Pancreas (tissue), 10 donors: ENCODE measurements around the gene MAGI1. TPM values are rescaled to one million over a fixed set of nuclear protein-coding genes. Genes with fewer than 3 reads are reported as not detected.

Experiments
- ATAC-seq, 4 donors: fragments of 200-7000 bp; cut with Tn5 transposase; one replicate each; pipeline versions ENCODE4 v1.8.0 to v1.9.1; 2020; ENCODE audit warnings: mild to moderate bottlenecking in 4 of 4, moderate library complexity in 4 of 4
- DNase-seq, 6 donors: peaks; one replicate each; pipeline ENCODE4 v3.0.0-alpha.2; 2020
- FAIRE-seq: peaks from 2 replicates; lab custom pipeline; 2012; peaks lifted over from hg19 to GRCh38; lab: Jason Lieb, UNC
- H3K27ac ChIP-seq, 4 donors: fragments of 200-600 bp; sonication (generic); 1 replicate in 3 of 4; 2 replicates in 1 of 4; pipeline versions ENCODE4 v1.5.0 to v1.8.0; 2020
- H3K27me3 ChIP-seq, 4 donors: fragments of 200-600 bp; one replicate each; pipeline ENCODE4 v1.8.0; 2021
- H3K36me3 ChIP-seq, 3 donors: fragments of 200-600 bp; sonication (generic) in 1 of 3; one replicate each; pipeline versions ENCODE4 v1.5.0 to v1.8.0; 2020 to 2021
- H3K4me1 ChIP-seq, 3 donors: fragments of 200-600 bp; one replicate each; pipeline ENCODE4 v1.8.0; 2021
- H3K4me3 ChIP-seq, 4 donors: fragments of 200-600 bp; sonication (generic) in 2 of 4; one replicate each; pipeline versions ENCODE4 v1.5.0 to v1.8.0; 2020 to 2021
- H3K9me3 ChIP-seq, 4 donors: fragments of 200-600 bp; one replicate each; pipeline ENCODE4 v1.8.0; 2021
- WGBS, 2 donors: extraction: QIAGEN DNeasy Blood & Tissue Kit; methylation state at CpG; one replicate each; pipeline ENCODE4 v1.1.7; 2013; 5-methylcytosine and 5-hydroxymethylcytosine counted together
- intact Hi-C, 3 donors: fragments of 100-400 bp; cut with DNase I; formaldehyde crosslinking; loops; one replicate each; pipeline versions ENCODE4 v1.11.1 to v1.14.2; 2022
- polyA plus RNA-seq, 2 donors: library from polyadenylated mRNA; stranded (reverse); fragments of 200-250 nt; gene quantifications; one replicate each; pipeline ENCODE4 v1.2.3, GENCODE V29; 2013
- total RNA-seq, 6 donors: library from RNA; stranded (reverse); fragmentation: NEBNext Ultra II Directional in 4 of 6; extraction: Animal tissue kit (Norgen Biotek cat#: 25700) in 4 of 6; gene quantifications; one replicate each; pipeline versions ENCODE4 v1.2.1 to v1.2.4, GENCODE V29; 2021 to 2023
- TF ChIP-seq, protein P1 (sequence below), 4 donors: fragments of 200-600 bp; sonication (generic) in 3 of 4; IDR thresholded peaks; one replicate each; pipeline versions ENCODE4 v1.5.0 to v1.8.0; 2021; ENCODE audit warnings: antibody characterized with exemption in 4 of 4
- donor health status: healthy with polysubstance abuse.
- donor health status: DM: no; HTN: no; CAD: no; lungs with moderate emphysema.
- donor health status: DM: no; HTN: no; CAD: no.
- donor health status: control.
- donor health status: control.
- donor health status: Bipolar disorder and iron deficiency.
- donor health status: DM: yes; HTN: yes; CAD: no.
- donor health status: DM: no; HTN: no; CAD: no.
- donor health status: DM: no; HTN: no; CAD: no.
- donor health status: DM: yes; HTN: yes; CAD: no.

MAGI1 gene
- total and polyA plus RNA-seq, 8 donors: 19.7 to 45.1 (median 28.0) TPM

DNA sequence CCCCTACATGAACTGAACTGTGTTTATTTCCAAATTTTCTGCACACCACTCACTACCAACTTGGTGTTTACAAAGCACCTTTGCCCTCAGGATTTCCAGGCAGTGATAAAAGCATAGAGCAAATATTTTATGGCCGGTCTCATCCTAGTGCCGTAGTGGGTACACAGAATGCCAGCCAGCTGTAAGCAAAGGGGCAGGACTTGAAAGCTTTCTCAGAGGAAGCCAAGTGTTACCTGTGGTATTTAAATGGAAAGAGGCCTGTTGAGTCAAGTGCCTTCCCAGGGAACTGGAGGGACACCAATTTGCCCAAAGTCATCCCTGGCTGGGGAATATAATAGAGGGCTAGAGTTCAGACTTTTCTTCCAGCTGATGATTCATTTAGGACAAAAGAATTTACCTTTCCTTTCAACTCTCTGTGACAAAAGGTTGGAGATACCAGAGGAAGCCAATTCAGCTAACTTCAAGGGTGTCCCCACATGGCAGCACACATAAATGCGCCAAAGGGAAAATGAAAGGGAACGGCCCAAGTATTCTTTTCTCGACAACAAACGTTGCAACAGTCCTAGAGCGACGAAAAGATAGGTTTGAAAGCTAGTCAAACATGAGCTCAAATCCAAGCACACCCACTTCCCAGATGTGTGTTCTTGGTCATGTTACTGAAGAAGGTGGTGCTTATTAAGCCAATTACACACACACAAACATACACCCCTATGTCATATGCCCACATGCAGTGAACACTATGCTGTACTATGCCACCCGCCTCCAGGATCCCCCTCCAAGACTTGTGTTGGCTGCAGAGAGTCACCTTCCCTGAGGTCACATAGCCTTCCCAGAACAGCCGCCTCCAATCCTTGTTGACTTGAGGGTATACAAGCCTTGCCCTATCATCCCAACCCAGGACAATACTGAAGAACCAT is 27.7 kb downstream of the MAGI1 start:
- 73% methylated on average over 10 of the region's 10 CpGs for WGBS, 2 donors

DNA sequence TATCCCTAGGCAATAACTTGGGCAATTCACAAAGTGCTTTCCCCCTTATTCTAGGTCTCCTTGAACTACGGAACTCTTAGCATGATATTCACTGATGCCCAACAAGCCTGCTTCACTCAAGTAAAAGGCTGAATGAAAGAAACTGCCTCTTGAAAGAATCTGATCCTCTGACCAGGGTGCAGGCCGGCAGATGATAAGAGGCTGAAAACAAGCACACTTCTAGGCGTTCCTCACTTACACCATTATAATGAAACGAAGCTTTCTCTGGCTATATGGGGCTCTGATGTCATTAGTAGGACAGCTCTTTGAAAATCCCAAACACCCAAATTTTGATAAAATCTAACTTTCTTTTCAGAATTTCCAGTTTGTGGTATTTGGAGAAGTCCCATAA is 28.4 kb downstream of the MAGI1 start:
- DNase-seq: no peak
- Histone ChIP-seq H3K4me1 (peaks cover 11 to 38% (median 15%) of the 10 kb centered on the region in 3 donors), H3K36me3 (no peaks in the 10 kb centered on the region), H3K9me3 (no peaks in the 10 kb centered on the region), H3K27ac (peak overlapping the region in 1 of 4 donors; percentile 4), H3K27me3 (no peaks in the 10 kb centered on the region), H3K4me3 (no peak overlapping the region)
- no peak for FAIRE-seq
- TF ChIP-seq, protein P1, sequence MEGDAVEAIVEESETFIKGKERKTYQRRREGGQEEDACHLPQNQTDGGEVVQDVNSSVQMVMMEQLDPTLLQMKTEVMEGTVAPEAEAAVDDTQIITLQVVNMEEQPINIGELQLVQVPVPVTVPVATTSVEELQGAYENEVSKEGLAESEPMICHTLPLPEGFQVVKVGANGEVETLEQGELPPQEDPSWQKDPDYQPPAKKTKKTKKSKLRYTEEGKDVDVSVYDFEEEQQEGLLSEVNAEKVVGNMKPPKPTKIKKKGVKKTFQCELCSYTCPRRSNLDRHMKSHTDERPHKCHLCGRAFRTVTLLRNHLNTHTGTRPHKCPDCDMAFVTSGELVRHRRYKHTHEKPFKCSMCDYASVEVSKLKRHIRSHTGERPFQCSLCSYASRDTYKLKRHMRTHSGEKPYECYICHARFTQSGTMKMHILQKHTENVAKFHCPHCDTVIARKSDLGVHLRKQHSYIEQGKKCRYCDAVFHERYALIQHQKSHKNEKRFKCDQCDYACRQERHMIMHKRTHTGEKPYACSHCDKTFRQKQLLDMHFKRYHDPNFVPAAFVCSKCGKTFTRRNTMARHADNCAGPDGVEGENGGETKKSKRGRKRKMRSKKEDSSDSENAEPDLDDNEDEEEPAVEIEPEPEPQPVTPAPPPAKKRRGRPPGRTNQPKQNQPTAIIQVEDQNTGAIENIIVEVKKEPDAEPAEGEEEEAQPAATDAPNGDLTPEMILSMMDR (IDR thresholded peaks at IDR 0.05): no peak
- intact Hi-C loops: no loop called here
- WGBS, 2 donors: 81 to 86% methylated on average over 4 of the region's 4 CpGs
- no peak for ATAC-seq

More for the DNA sequence above, 27.7 kb downstream of the MAGI1 start:
- no peaks in the 10 kb centered on the region for H3K27me3 ChIP-seq
- H3K4me1 ChIP-seq: peaks cover 11 to 43% (median 15%) of the 10 kb centered on the region in 3 donors
- H3K9me3 ChIP-seq: no peaks in the 10 kb centered on the region
- H3K36me3 ChIP-seq: no peaks in the 10 kb centered on the region
- H3K4me3 ChIP-seq: no peak overlapping the region
- peak overlapping the region in 1 of 4 donors; percentile 4 for H3K27ac ChIP-seq
- TF ChIP-seq, protein P1 (IDR thresholded peaks at IDR 0.05): no peak
- ATAC-seq: peak in 2 of 4 donors; percentile 27 to 39
- intact Hi-C loops: no loop called here
- no peak for DNase-seq
- no peak for FAIRE-seq

DNA sequence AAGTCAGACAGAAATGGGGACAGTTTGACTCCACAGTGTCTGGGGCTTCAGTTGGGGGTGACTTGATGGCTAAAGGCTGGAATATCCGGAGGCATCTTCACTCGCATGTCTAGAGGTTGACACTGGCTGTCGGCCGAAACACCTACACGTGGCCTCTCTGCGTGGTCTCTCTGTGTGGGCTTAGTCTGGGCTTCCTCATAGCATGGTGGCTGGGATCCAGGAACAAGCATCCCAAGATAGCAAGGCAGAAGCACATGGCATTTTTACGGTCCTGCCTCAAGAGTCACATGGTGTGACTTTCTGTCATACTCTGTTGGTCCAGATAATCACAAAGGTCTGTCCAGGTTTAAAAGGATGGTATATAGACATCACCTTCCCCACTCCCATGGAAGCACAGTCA is 34.5 kb downstream of the MAGI1 start:
- FAIRE-seq (no peak), ATAC-seq (no peak), DNase-seq (no peak)
- no peaks in the 10 kb centered on the region for H3K9me3 ChIP-seq
- TF ChIP-seq, protein P1 (IDR thresholded peaks at IDR 0.05): no peak
- peak overlapping the region in 1 of 4 donors; percentile 39 for H3K27ac ChIP-seq
- 75 to 80% methylated on average over 7 of the region's 7 CpGs for WGBS, 2 donors
- H3K27me3 ChIP-seq: no peaks in the 10 kb centered on the region
- peaks cover 0 to 4% (median 0%) of the 10 kb centered on the region in 3 donors for H3K4me1 ChIP-seq
- intact Hi-C loops: no loop called here
- no peak overlapping the region for H3K4me3 ChIP-seq
- no peaks in the 10 kb centered on the region for H3K36me3 ChIP-seq

DNA sequence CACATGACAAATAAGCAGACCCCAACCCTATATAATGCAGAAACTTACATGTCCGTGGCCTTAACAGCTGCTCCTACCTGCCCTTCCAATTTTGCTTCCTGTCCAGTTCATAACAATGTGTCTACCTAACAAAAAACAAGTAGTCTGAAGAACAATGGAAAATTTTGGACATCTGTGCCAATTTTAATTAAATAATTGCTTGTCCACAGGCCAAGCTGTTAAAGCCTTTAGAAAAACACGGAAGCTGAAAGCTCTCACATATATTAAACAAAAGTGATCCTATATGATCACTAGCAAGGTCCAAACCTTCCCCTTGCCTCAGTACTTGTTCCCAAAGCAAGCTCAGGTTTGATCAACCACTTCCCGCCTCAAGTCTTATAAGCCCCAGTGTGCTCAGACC is 37.1 kb downstream of the MAGI1 start:
- 65 to 76% methylated on average over 3 of the region's 3 CpGs for WGBS, 2 donors
- Histone ChIP-seq H3K27me3 (no peaks in the 10 kb centered on the region), H3K4me3 (no peak overlapping the region), H3K9me3 (no peaks in the 10 kb centered on the region), H3K36me3 (no peaks in the 10 kb centered on the region), H3K4me1 (peaks cover 0 to 14% (median 5%) of the 10 kb centered on the region in 3 donors), H3K27ac (peak overlapping the region in 1 of 4 donors; percentile 2)
- no peak for DNase-seq
- ATAC-seq: no peak
- TF ChIP-seq, protein P1 (IDR thresholded peaks at IDR 0.05): no peak
- intact Hi-C loops: no loop called here
- no peak for FAIRE-seq

- H3K27ac ChIP-seq: peak overlapping the region in 1 of 4 donors; percentile 23
- H3K36me3 ChIP-seq: no peaks in the 10 kb centered on the region
- intact Hi-C loops: no loop called here
- TF ChIP-seq, protein P1 (IDR thresholded peaks at IDR 0.05): no peak
- peaks cover 0 to 14% (median 5%) of the 10 kb centered on the region in 3 donors for H3K4me1 ChIP-seq
- no peaks in the 10 kb centered on the region for H3K27me3 ChIP-seq
- no peak overlapping the region for H3K4me3 ChIP-seq
- no peaks in the 10 kb centered on the region for H3K9me3 ChIP-seq
- ATAC-seq (no peak), FAIRE-seq (no peak), DNase-seq (no peak)
These were observed 38.2 kb downstream of the MAGI1 start for GRCh38 chr3:66000506-66000905.
